ENCODE results near the gene FHOD3. TPM values are rescaled to one million over a fixed set of nuclear protein-coding genes. Genes with fewer than 3 reads are reported as not detected.

FHOD3 gene
- total and polyA plus RNA-seq, 2 of the 13 experiments (the other 11 are each of a cell fraction or from before 2014, with no cell fraction given), result 0.07 TPM; not detected in 1

DNA sequence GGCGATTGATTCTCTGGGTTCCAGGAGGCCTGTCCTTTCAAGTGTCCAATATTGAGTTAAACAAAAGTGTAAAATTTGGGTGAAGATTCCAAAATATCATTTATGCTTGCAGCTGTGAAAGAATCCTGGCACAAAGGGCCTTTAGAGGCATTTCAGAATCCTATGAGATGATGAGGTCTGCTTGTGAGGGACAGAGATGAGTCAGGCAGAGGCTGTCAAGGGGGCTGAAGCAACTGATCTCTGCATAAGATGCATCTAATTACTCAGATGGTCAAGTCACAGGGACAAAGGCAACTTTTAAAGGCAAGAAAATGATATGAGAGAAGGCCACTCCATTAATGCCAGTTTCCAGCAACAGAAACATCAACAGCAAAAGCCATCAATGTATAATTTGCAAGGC is 78.8 kb downstream of the FHOD3 start (continued):
- TF ChIP-seq, protein P1, sequence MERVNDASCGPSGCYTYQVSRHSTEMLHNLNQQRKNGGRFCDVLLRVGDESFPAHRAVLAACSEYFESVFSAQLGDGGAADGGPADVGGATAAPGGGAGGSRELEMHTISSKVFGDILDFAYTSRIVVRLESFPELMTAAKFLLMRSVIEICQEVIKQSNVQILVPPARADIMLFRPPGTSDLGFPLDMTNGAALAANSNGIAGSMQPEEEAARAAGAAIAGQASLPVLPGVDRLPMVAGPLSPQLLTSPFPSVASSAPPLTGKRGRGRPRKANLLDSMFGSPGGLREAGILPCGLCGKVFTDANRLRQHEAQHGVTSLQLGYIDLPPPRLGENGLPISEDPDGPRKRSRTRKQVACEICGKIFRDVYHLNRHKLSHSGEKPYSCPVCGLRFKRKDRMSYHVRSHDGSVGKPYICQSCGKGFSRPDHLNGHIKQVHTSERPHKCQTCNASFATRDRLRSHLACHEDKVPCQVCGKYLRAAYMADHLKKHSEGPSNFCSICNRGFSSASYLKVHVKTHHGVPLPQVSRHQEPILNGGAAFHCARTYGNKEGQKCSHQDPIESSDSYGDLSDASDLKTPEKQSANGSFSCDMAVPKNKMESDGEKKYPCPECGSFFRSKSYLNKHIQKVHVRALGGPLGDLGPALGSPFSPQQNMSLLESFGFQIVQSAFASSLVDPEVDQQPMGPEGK (CRISPR knock-in tag; IDR thresholded peaks at IDR 0.05), result no peak
- TF ChIP-seq NFATC3 (CRISPR knock-in tag; IDR thresholded peaks at IDR 0.05) (no peak), ZNF225 (CRISPR knock-in tag; IDR thresholded peaks at IDR 0.05) (no peak), BRCA1 (CRISPR knock-in tag; IDR thresholded peaks at IDR 0.05) (no peak), ZNF792 (CRISPR knock-in tag; IDR thresholded peaks at IDR 0.05) (no peak), U2AF2 (IDR thresholded peaks at IDR 0.05; ENCODE audit: low read depth, low read length) (no peak)
- TF ChIP-seq, protein P2, sequence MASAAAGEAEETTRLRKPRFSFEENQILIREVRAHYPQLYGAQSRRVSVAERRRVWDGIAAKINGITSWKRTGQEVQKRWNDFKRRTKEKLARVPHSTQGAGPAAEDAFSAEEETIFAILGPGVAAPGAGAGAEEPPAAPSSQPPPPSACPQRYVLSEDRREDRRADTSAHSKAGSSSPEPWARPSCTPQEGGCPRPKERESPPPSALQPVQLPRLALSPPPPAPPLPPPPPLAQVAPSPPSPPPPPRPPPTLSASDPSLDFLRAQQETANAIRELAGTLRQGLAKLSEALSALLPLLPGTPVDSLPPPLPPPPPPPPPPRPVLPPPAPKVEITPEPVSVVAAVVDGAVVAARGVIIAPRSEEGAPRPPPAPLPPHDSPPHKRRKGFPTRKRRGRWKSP (CRISPR knock-in tag; IDR thresholded peaks at IDR 0.05), result no peak

DNA sequence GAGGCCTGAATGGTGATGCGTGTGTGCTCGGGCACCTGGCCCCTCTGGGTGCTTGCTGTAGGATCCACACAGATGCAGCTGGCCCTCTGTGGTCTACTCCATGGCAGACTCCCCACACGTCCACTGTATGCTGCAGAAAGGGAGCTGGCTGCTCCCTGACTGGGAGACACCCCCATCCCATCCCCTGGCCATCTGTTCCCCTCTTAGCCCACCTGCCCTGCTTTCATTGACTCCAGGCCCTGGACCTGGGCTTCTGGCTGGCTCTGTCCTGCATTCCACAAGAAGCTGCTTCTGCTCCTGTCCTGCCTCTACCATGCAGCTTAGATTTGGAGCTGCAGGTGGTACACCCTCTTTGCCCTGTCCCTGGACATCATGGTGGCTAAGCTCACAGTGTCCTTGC is 80.1 kb downstream of the FHOD3 start:
- WGBS (ENCODE audit: low lambda C conversion rate), result no CpG with 5 or more reads among the region's 3 CpGs
- H3K36me3 ChIP-seq (replicated peaks in 1 of 2; ENCODE audit: control insufficient read depth in 1 of 2, insufficient read depth in 2 of 2, low read length in 2 of 2), result no peaks in the 10 kb centered on the region
- ChIA-PET POLR2A (no interaction called here), CTCF (ENCODE audit: low intra/inter-chr PET ratio, low total read pairs) (no interaction called here)
- intact Hi-C loops (cut with micrococcal nuclease; ENCODE audit: unreplicated experiment) (no loop called here), in situ Hi-C loops (cut with HindIII; ENCODE audit: extremely low pct_ligation_motif_present, low pct_unique_long_range_greater_than_20kb) (no loop called here)
- ATAC-seq, result no peak
- H3K4me1 ChIP-seq (ENCODE audit: insufficient read depth, low read length), result no peaks in the 10 kb centered on the region
- no TSS peak for BruUV-seq (replicated peaks)
- H3K9ac ChIP-seq (ENCODE audit: insufficient read depth, low read depth, low read length), result no peak overlapping the region
- H3K27me3 ChIP-seq (ENCODE audit: control insufficient read depth in 1 of 2, insufficient read depth in 2 of 2, low read length in 2 of 2), result peaks cover 0 to 19% of the 10 kb centered on the region in 2 experiments; a peak in 1 of 5 replicates
- no peak for FAIRE-seq
- H3K4me2 ChIP-seq (ENCODE audit: low read depth, low read length), result no peak overlapping the region
- H3K9me3 ChIP-seq (ENCODE audit: low read length), result no peaks in the 10 kb centered on the region
- TF ChIP-seq SATB2 (CRISPR knock-in tag; IDR thresholded peaks at IDR 0.05) (no peak), ZNF792 (CRISPR knock-in tag; IDR thresholded peaks at IDR 0.05) (no peak), ZNF552 (CRISPR knock-in tag; IDR thresholded peaks at IDR 0.05; ENCODE audit: borderline replicate concordance) (no peak), ZBTB42 (CRISPR knock-in tag; IDR thresholded peaks at IDR 0.05) (no peak), ZNF264 (CRISPR knock-in tag; IDR thresholded peaks at IDR 0.05) (no peak), RNF2 (conservative IDR thresholded peaks at IDR 0.05; ENCODE audit: low read depth) (no peak), HNRNPLL (IDR thresholded peaks at IDR 0.05; ENCODE audit: low read depth, low read length, poor library complexity, severe bottlenecking) (no peak), RORA (CRISPR knock-in tag; IDR thresholded peaks at IDR 0.05) (no peak), PAF1 (CRISPR knock-in tag; IDR thresholded peaks at IDR 0.05) (no peak), FOXK1 (CRISPR knock-in tag; IDR thresholded peaks at IDR 0.05; ENCODE audit: borderline replicate concordance, low read depth) (no peak)
- TF ChIP-seq, protein P3, sequence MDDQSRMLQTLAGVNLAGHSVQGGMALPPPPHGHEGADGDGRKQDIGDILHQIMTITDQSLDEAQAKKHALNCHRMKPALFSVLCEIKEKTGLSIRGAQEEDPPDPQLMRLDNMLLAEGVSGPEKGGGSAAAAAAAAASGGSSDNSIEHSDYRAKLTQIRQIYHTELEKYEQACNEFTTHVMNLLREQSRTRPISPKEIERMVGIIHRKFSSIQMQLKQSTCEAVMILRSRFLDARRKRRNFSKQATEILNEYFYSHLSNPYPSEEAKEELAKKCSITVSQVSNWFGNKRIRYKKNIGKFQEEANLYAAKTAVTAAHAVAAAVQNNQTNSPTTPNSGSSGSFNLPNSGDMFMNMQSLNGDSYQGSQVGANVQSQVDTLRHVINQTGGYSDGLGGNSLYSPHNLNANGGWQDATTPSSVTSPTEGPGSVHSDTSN (CRISPR knock-in tag; IDR thresholded peaks at IDR 0.05; ENCODE audit: borderline replicate concordance), result no peak
- H4K20me1 ChIP-seq (ENCODE audit: insufficient read depth, low read length), result no peaks in the 10 kb centered on the region
- DNase-seq (ENCODE audit: low spot score), result no peak
- H2AFZ ChIP-seq (ENCODE audit: low read length), result no peak overlapping the region
- no peak overlapping the region for H3K27ac ChIP-seq (ENCODE audit: extremely low read length, insufficient read depth, low read length)
- no peaks in the 10 kb centered on the region for H3K79me2 ChIP-seq (ENCODE audit: insufficient read depth, low read length)
- H3K4me3 ChIP-seq (replicated peaks in 1 of 3; ENCODE audit: insufficient read depth in 1 of 3, low read depth in 2 of 3, low read length in 3 of 3), result no peak overlapping the region

Data from HepG2 (cell line).